GM19023 (cell line): ENCODE data around the gene ECM2.
"Not testable (repeated sequence)": the region's sequence is repeated elsewhere in the genome, so short reads cannot be mapped to it uniquely, and the experiment has no call there.

Experiments used
- ATAC-seq: cut with Tn5 transposase; IDR thresholded peaks from one replicate; pipeline ENCODE4 v1.9.1; 2021; ENCODE audit warnings: mild to moderate bottlenecking, moderate library complexity; ENCODE audit not compliant: unreplicated experiment

The ECM2 gene

GRCh38 chr9:92535940-92536850, at the start of gene ECM2:
ECM2 (minus strand) TSS chr9:92535990; CDS start chr9:92522866, 13,124 bp downstream.
- no peak for ATAC-seq

GRCh38 chr9:92576175-92576574, 40.4 kb upstream of the ECM2 start:
- ATAC-seq = no peak

GRCh38 chr9:92573612-92574011, 37.8 kb upstream of the ECM2 start:
- ATAC-seq = not testable (repeated sequence)

GRCh38 chr9:92571871-92572270, 36.1 kb upstream of the ECM2 start:
- not testable (repeated sequence) for ATAC-seq

GRCh38 chr9:92564982-92565381, 29.2 kb upstream of the ECM2 start:
- ATAC-seq = no peak

- no peak for ATAC-seq
Observed at GRCh38 chr9:92564504-92564903, 28.7 kb upstream of the ECM2 start.

GRCh38 chr9:92563116-92564100, 27.6 kb upstream of the ECM2 start:
- ATAC-seq = no peak

- ATAC-seq = no peak
Observed at GRCh38 chr9:92562461-92562967, 26.7 kb upstream of the ECM2 start.

- no peak for ATAC-seq
Observed at GRCh38 chr9:92561374-92562330, 25.9 kb upstream of the ECM2 start.

GRCh38 chr9:92558612-92559374, 23.0 kb upstream of the ECM2 start:
- no peak for ATAC-seq

- ATAC-seq = no peak
Observed at GRCh38 chr9:92550765-92551164, 15.0 kb upstream of the ECM2 start.

GRCh38 chr9:92547356-92547755, 11.6 kb upstream of the ECM2 start:
- no peak for ATAC-seq

- no peak for ATAC-seq
Observed at GRCh38 chr9:92545002-92545510, 9.3 kb upstream of the ECM2 start.

- no peak for ATAC-seq
Observed at GRCh38 chr9:92543972-92544371, 8.2 kb upstream of the ECM2 start.

GRCh38 chr9:92538541-92538940, 2.8 kb upstream of the ECM2 start:
- no peak for ATAC-seq

GRCh38 chr9:92534674-92535073, 1.1 kb downstream of the ECM2 start:
- ATAC-seq = no peak

GRCh38 chr9:92534204-92534603, 1.6 kb downstream of the ECM2 start:
- no peak for ATAC-seq

GRCh38 chr9:92530893-92531292, 4.9 kb downstream of the ECM2 start:
- no peak for ATAC-seq

GRCh38 chr9:92529124-92529523, 6.7 kb downstream of the ECM2 start:
- no peak for ATAC-seq
